Activated CD4-positive, alpha-beta T cell treated with anti-CD3 and anti-CD28 coated beads for 48 hours (primary cell): ENCODE measurements around the gene RNF166.
A peak's percentile ranks its signal among the peaks of the same experiment; 100 is the strongest.
"Not testable (repeated sequence)": the region's sequence is repeated elsewhere in the genome, so short reads cannot be mapped to it uniquely, and the experiment has no call there.

Experiments used
- DNase-seq: peaks from one replicate; pipeline ENCODE4 v3.0.0-alpha.2; 2020

RNF166 gene

DNA sequence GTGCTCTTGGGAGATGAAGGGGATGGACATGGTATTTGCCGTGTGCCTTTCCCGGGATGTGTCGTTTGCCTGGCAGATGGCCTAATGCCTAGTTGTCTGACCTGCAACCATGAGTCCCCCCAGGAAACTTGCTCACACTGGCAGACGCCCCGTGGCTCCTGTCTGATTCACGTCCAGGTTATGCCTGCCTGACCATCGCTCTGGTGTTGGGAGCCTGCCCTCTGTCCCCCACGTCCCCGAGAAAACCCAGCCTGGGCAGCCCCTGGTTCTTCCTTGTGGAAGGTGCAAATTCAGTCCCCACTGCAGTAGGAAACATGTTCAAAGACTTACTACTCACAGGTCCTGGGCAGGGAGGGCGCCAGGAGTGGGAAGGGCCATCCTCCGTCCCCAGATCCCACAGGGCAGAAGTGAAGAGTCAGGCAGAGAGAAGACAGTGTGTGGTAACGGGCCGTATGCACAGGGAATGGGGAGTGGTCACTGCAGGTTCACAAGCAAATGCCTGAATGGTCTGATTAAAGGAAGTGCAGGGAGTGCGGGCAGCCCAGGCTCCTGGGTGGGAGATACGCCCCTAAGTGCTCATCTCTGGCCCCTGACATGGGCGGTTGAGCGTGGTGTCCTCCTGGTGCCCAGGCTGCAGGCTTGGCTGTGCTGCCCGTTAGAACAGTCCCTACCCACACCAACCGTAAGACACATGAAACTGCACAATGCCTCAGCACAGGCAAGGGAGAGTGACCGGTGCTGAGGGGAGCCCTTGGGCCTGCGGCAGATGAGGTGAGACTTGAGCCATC, 15.7 kb downstream of the RNF166 start:
- no peak for DNase-seq

DNA sequence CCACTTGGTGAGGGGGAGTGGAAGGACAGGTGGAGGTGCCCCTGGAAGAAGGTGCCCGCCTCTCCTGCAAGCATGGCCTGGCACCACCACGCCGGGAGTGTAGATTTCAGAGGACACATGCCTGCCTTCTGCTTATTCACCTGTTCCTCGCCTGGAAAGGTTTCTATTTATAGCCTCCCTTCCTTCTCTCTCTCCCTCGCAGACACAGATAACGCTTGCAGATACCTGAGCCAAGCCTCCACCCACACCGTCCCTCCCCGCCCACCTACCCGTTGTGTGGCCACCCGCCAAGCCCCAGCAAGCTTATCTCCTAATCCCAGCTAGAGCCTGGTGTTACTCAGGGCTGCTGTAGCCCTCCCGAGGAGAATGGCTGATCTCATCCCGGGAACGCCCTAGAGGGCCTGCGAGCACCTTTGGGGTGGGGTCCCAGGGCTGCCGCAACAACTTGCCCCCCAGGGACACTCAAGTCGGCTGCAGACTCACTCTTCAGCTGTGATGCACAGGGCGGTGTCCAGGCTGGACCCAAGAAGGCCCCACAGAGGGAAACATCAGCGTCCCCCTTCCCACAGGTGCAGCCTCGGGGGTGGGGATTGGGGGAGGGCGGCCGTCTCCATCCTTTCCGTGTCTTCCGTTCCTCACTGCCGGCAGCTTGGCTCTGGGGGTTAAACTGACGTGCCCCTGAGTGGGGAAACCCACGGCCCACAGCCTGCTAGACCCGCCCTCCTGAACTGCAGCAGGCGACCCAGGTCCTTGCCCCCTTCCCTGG, 18.0 kb downstream of the RNF166 start:
- DNase-seq, result no peak

DNA sequence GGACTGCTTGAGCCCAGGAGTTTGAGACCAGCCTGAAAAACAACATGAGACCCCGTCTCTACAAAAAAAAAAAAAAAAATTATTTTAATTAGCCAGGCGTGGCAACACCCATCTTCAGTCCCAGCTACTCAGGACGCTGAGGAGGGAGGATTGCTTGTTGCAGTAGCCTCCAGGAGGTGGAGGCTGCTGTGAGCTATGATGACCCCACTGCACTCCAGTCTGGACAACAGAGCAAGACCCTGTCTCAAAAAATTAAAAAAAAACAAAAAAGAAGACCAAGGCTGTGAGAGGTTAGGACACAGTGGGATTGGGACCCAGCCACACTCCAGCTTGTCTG, 18.6 kb downstream of the RNF166 start:
- DNase-seq, result no peak

DNA sequence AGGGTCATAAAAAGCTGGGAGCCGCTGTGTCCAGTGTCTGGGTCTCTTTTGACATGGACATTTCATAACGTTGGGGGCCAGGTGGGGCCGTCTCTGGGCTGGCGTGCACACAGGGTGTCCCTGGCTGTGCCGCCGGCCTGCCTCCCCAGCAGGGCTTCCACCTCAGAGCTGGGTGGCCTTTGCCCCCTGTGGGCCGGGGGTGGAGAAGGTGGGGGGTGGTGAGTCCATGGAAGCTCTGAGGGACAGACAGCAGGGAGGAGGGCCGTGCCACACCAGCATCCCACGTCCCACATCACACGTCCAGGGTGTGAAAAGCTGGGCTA, 19.0 kb downstream of the RNF166 start:
- DNase-seq, result no peak

DNA sequence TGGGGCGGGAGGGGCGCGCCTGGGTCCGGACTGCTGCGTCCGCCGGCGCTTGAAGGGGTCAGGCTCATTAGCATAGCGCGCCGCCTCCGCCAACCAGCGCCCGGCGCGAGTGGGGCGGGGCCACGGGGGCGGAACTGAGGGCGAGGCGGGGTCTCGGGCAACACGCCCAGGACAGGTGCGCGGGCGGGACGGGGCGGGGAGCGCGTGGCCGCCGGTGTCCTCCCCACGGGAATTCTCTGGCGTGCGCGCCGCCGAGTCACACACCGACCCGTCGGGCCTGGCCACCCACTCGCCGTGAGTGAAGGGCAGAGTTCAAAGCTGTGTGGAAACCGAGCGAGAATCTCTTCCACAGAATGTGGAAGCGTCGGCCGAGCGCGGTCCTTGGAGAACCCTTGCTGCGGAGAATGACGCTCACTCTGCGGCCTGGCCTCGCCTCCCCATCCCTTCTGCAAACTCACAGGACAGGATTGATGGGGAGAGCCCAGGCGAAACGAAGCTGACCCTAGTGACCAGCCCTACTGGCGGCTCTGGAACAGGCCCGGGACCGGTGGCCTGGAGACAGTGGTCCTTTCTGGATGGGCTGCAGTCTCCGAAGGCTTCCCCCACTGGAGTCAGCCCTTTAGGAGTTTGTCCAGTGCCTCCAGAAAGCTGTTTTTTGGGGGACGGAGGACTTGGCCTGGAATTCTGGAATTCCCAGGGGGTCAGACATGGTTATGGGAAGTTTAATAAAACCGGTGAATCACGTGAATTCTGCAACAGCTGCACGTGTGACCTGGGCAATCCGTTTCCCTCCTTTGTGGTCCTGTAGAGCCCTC, 19.6 kb downstream of the RNF166 start, which contains the start of gene SNAI3:
Gene SNAI3, minus strand, starts transcription at position 69 of the 815 bp plus-strand sequence. CDS start 101 bp downstream, outside the sequence.
- peak; percentile 90 for DNase-seq

DNA sequence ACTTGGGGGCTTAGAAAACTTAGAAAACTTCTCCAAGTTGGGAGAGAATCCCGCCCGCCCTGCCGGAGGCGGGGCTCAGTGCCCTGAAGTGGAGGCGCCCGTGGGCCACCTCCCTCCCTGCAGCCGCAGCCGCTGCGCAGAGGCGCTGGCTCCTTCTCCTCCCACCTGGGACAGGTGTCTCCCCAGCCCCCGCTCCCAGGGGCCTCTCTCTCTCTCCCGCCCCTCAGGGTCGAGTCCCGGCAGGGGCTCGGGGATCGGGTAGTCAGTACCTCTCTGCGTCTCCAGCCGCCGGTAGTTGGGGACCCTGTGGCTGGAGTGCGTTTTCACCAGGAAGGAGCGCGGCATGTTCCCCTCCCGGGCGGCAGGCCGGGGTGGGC, 20.2 kb downstream of the RNF166 start:
- peak; percentile 52 for DNase-seq

DNA sequence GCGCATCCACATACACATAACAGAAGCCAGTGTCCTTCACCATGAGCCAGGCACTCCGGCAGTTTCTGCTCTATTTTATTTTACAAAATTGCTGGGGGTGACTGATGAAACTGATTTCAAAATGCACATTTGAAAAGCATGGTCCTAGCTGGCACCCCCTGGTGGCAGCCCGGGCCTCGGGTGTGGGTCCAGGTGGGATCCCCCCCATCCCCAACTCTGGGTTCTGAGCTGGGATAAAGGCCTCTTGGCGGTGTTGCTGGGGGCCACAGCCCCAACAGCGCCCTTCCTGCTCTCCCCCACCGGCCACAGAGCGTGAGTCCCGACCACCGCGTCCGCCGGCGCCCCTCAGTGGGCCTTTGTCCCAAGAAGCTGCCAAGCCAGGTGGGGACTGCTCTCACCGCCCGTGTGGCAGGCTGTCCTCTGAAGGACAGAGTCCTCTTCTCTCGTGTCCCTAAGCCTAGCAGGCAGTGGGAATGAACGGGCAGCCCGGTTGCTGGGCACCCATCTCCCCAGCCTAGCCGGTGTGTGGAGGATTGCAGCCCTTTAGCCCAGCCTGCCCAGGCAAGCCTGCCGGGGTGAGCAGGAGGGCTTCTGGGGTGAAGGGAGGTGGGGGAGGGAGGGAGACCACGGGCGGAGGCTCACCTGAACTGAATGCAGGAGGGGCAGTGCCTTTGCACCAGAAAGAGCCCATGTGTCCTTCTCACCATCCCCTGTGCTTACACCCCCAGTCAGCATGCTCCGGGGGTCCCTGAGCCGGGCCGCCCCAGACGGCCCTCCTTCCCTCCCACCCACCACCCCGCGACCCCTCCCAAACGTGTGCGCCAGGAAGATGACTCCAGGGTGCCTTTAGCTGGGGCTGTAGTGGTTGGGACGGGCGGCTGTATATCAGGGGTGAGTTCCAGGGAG, 20.8 kb downstream of the RNF166 start:
- peak; percentile 84 for DNase-seq

DNA sequence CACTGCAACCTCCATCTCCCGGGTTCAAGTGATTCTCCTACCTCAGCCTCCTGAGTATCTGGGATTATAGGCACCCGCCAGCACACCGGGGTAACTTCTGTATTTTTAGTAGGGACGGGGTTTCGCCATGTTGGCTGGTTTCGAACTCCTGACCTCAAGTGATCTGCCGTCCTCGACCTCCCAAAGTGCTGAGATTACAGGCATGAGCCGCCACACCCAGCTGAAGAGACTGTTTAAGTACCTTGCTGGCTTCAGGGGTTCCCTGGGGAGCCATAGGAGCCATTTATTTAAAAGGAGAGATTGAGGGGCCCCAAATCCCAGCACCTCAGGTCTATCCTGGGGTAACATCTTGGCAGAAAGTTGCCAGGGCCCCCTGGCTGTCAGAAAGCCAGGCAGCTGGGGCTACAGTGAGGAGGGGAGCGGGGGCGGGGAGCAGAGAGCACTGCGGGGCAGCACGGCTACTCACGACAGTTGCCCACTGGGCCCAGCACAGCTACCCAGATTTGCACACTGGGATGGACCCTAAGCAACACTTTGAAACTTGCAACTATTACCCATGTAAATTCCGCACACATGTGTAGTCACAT, 21.5 kb downstream of the RNF166 start:
- DNase-seq, result no peak

DNA sequence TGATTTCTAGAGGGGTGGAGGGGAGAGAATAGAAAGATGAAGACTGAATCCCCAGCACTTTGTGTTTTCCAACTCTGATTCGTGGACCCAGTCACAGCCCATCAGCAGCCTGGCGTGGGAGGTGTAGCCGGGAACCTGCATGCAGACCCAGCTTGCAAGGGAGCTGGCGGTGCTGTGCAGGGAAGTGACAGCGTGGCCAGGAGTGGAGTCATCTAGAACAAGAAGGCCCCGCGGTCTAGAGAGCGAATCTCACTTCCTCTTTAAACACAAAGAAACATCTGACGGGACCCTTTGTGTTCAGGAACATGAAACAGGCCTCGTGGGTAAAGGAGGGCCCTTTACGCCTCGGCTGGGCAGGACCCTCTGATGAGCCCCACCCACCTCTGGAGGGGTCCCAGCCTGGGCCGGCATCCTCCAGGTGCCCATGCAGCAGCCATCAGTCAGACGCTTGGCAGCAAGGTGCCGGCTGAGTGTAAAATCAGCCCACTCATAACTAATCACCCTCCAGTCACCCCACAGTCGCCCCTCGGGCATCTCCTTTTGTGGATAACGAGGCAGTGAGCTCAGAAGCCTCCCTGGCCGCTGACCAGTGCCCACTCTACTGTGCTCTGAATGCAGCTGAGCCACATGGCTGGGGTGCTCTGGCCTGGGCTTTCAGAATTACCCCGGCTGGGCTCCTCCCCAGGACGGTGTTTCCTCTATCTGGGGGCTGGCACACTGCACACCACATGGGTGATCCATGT, 24.3 kb downstream of the RNF166 start:
- peak; percentile 87 for DNase-seq

DNA sequence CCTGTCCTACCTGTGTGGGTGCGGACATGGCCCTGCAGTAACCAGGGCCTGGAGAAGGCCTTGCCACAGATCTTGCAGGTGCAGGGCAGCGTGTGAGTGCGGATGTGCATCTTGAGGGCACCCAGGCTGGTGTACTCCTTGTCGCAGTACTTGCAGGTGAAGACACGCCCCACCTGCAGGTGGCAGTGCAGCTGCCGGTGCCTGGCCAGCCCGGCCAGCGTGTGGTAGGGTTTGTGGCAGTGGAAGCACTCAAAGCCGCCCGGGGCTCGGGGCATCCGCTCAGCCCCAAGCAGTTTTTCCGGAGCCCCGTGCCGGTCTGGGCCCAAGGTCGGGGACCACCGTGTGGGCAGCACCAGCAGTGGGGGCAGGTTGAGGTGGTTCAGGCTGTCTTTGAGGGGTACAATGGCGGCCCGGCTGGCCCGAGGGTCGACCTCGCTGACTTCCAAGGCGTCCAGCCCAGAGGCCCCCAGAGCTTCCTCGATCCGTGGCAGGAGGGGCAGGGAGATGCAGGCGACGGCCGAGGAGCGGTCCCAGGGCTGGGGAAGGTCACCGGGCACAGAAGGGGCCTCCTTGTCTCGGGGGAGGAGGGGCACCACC, 25.0 kb downstream of the RNF166 start:
- peak; percentile 72 for DNase-seq

DNA sequence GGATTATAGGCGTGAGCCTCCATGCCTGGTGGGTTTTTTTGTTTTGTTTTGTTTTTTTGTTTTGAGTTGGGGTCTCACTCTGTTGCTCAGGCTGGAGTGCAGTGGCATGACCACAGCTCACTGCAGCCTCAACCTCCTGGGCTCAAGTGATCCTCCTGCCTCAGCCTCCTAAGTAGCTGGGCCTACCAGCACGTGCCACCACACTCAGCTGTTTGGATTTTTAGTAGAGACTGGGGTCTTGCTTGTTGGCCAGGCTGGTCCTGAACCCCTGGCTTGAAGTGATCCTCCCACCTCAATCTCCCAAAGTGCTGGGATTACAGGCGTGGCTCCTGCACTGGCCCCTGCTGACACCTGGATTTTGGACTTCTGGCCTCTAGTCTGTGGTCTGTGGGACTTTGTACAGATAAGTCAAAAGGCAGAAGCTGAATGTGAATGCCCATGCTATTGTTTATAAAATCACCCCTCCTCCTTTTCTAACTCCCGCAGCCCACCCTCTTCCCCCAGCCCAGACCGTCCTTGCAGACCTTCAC, 25.6 kb downstream of the RNF166 start:
- no peak for DNase-seq

DNA sequence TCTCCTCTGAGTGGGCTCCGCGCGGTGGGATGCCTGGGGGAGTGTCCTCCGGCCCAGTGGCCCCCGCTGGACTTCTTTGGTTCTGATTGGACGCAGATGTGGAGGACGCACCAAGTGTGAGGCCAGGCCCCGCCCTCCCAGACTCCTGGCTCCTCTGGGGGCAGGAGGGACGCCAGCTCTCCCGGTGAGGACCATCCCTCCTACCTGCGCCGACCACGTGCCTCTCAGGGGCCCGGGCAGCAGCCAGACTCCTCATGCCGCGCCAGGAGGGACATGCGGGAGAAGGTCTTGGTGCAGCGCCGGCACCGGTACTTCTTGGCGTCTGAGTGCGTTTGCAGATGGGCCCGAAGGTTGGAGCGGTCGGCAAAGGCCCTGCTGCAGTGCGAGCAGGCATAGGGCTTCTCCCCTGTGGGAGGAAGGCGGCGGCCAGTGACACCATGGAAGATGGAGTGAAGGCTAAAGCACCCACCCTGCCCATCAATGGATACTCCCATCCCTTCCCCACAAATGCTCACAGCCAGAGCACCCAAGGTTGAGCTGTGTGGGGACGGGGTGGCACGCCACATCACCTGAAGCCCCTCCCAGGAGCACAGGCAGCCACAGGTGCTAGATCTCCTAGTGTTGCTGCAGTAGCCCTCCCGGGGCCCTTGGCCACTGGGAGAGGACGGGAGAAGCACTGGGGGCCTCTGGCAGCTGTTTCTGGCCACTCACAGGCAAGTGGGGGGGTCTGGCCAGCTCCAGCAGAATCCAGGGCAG, 27.8 kb downstream of the RNF166 start:
- DNase-seq, result no peak

DNA sequence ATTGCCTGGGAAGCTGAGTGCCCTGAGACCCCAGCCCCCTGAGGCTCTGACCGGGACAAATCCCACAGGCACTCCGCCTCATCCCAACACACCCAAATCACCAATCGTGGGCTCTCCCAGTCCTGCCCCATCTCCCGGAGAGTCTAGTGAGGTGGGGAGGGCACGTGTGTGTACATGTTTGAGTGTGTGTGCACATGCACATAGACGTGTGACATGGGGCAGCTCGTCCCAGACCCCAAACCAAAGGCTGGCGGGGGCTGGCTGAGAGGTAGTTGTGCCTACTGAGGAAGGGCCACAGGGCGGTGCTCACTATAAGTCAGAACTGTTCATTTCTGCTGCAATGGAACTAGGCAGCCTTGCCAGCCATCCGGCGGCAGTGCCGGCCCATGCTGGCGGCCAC, 28.5 kb downstream of the RNF166 start:
- DNase-seq, result no peak

DNA sequence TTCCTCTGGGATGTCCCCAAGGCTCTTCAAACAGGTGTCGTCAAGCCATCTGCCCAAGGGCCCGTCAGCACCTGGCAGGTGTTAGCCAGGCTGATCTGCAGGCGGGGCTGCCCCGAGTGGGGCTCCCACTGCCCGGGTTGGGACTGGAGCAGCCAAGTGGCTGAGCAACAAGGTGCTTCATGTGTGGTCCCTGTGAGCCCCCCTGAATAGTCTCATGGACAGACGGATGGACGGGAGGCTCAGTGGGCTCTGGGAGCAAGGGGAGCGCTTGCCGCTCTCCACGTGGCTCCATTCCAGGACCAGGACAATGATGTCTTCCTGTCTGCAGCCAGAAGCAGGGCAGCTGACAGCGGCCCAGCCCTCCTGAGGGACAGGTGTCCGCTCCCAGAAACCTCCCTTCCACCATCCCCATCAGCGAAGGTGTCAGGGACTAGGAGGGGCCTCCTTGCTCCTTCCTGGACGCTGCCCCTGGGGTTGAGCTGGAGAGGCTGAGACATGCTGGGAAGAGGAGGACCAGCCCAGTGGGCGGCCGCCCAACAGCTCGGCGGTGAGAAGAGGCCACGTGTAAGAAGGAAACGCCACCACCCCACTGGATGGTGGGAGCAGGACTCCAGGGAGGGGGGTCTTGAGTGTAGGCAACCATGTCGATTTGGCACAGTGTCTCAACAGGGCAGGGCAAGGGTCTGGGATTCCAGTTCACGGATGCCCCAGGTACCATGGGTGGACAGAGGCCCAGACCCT, 29.5 kb downstream of the RNF166 start:
- no peak for DNase-seq

DNA sequence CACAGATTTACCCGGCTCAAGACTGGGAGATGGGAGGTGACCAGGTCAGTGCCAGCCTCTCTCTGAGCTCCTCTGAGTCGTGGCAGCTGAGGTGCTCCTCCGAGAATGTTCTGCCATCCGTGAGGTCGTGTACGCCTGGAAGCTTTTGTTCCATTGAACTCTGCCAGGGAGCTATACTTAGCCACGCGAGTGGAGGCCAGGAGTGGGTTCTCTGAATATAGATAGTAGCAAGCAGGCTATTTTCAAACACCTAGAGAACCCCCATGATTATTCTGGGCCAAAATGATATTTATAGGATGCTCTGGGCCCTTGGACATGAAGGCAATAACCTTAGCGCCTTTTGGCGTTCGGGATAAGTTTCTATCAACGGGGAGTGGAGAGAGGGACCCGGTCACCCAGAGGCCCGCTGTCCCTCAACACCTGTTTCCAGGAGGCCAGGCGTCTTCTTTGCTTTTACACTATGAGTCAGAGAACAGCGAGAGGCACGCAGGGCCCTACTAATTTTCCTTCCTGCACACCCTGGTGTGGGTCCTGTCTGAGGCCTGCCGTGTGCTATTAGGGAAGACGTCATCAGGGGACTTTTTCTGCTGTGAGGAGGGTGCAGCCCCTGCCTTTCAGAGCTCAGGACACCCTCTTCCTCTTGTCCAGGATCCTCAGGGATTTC, 32.4 kb downstream of the RNF166 start:
- DNase-seq, result no peak

DNA sequence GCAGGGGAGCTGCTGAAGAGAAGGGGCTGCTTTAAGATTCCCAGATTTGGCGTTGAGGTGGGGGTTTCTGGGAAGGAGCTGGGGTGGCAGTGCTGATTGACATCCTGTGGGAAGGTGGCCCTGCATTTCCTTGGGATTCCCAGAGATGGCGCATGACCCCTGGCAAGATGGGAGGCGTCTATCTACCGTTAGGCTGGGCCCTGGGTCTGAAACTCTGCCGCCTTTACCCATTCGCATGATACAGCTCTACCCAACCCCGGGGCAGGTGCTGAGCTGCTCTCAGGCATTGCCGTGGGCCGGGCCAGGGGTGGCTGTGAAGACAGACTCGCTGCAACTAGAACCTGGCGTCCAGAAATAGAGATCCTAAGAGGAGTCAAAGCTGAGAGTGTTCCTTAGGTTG, 33.4 kb downstream of the RNF166 start:
- DNase-seq, result no peak

DNA sequence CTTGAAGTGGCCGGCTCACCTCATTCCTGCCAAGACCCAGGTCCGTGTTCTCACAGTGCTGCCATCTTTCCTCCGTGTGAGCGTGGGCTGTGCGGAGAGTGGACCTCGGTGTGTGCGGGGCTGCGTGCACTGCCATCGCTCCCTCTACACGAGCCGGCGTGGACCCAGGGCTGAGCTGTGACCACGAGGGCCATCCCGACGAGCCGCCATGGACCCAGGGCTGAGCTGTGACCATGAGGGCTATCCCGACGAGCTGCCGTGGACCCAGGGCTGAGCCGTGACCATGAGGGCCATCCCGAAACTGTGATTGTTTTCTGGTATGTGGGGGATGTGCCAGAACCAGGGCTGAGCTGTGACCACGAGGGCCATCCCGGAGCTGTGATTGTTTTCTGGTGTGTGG, 34.4 kb downstream of the RNF166 start:
- no peak for DNase-seq

DNA sequence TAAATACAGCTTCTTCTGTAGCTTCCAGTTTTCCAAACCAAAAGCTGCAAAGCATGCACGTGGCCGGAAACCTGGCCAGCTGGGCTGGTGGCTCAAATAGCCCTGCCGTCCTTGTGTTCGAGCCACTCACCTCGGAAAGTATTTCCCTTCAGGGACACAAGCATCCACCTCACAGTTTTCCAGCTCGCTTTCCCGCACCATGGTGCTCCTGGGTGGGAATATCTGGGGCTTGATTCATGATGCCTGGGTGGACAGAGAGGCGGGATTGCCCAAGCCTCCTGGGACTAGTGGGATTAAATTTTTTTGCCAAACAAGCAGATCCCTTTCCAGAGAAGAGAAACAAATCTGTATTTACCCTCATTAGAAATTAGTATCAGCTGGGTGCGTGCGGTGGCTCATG, 36.2 kb downstream of the RNF166 start:
- DNase-seq, result no peak

DNA sequence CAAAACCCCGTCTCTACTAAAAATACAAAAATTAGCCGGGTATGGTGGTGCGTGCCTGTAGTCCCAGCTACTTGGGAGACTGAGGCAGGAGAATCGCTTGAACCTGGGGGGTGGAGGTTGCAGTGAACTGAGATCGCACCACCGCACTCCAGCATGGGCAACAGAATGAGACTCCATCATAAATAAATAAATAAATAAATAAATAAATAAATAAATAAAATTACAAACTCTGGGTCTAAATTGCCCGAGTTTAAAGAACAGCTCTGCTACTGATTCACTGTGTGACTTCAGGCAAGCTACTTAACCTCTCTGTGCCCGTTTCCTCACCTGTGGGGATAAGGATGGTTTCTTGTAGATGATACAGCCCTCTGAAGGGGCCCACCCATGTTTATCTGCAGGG, 36.7 kb downstream of the RNF166 start:
- DNase-seq, result not testable (repeated sequence)
